Daoy (cell line): Measurements from ENCODE around the gene PCSK6. TPM values are rescaled to one million over a fixed set of nuclear protein-coding genes. Genes with fewer than 3 reads are reported as not detected.
"Not testable (repeated sequence)": the region's sequence is repeated elsewhere in the genome, so short reads cannot be mapped to it uniquely, and the experiment has no call there.

Experiments
- DNase-seq: peaks from one replicate; pipeline ENCODE4 v3.0.0-alpha.2; 2015; ENCODE audit warnings: low read depth
- total RNA-seq: library from RNA; depleted of rRNA; stranded (reverse); fragments of >200 nt; shearing (Covaris generic); gene quantifications from 2 replicates; pipeline ENCODE4 v1.2.3, GENCODE V29; 2014

The PCSK6 gene
- total RNA-seq, 1 experiment from 2014 or later = 8.1 TPM

- not testable (repeated sequence) for DNase-seq
These were observed 25.8 kb downstream of the PCSK6 start for GRCh38 chr15:101463696-101464095.

GRCh38 chr15:101463270-101463669 lies 26.2 kb downstream of the PCSK6 start:
- no peak for DNase-seq

GRCh38 chr15:101461097-101461496 lies 28.4 kb downstream of the PCSK6 start:
- no peak for DNase-seq

- no peak for DNase-seq
These were observed 29.8 kb downstream of the PCSK6 start for GRCh38 chr15:101459579-101460300.

- no peak for DNase-seq
These were observed 30.5 kb downstream of the PCSK6 start for GRCh38 chr15:101458908-101459578.

DNA sequence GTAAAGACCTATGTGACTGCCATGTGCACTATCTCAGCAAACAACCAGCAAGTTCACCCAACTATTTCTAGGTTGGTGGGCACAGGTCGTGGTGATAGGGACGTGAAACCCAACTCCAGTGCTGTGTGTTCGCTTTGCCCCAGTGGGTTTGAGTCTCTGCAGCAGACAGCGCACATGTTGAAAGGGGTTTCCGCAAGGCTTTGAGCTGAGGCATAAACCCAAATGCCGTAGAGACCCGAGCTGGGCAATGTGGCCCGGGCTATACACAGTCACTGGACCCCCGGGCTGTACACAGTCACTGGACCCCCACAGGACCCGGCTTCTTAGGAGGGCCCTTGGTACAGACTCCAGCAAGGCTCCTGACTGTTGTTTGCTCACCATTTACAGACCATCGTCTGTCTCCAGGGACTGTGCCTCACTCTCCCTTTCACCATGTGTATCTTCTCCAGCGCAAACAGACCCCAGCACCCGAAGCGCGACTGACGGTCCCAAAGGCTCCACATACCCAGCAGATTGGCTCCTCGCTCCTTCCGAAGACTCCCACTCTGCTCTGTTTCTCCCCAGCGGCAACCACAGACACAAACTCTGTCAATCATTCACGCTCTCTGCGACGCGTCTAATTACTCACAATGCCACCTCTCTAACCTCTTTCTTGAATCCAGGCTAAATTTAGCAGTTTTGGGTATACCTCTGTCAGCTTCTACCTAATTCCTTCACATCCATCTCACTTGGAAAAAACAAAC lies 31.2 kb downstream of the PCSK6 start:
- DNase-seq = no peak

DNA sequence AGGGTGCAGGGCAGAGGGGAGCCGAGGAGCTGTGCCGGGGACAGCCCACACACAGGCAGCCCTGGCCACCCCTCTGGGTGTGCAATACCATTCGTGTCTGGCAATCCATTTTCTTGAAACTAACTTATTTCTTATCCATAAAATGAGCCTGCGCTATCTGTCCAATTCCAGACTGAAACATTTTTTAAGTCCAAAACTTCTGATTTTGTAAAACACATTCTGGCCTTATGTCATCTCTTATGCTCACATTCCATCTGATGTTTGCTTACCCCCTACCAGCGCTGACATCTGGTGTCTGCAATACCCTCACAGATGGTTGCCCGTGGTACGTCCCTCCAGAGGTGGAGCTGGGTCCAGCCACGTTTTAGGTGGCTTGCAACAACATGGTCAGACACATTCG lies 31.8 kb downstream of the PCSK6 start:
- DNase-seq = no peak

DNA sequence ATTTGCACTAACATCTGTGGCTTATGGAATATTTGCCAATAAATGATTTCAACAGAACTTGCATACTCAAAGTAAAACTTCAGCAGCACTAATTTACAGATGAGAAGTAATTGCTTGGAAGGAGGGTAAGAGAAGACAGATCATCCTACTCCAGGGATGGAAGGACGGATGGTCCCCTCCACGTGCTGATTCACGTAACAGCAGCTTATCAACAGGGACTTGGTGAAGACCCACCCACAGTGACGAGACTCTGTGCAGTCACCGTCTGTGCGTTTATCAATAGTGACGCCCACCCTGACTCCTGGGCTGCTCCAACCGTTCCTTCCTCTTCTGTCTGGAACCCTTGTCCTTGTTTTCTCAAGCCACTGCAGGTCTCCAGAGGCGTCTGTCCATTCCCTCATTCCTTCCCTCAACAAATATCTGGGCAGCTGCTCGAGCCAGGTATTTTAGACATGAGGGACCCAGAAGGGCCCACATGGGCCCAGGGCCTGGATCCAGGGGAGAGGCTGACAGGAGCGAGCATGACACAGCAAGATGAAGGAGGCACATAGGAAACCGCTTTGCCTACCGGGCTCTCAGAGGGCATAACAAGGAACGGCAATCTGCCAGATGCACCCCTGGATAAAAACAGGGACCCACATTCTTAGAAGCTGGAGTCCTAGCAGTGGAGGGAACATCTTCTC lies 33.3 kb downstream of the PCSK6 start:
- DNase-seq = no peak

GRCh38 chr15:101455291-101456025 lies 34.0 kb downstream of the PCSK6 start:
- no peak for DNase-seq

DNA sequence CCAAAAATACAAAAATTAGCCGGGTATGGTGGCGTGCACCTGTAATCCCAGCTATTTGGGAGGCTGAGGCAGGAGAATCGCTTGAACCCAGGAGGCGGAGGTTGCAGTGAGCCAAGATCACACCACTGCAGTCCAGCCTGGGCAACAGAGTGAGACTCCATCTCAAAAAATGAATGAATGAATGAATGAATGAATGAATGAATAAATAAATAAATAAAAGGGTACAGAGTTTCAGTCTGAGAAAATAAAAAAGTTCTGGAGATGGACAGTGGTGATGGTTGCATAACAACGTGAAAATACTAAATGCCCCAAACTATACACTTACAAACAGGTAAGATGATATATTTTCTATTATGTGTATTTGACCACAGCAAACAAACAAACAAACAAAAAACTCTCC lies 34.7 kb downstream of the PCSK6 start:
- DNase-seq = not testable (repeated sequence)

DNA sequence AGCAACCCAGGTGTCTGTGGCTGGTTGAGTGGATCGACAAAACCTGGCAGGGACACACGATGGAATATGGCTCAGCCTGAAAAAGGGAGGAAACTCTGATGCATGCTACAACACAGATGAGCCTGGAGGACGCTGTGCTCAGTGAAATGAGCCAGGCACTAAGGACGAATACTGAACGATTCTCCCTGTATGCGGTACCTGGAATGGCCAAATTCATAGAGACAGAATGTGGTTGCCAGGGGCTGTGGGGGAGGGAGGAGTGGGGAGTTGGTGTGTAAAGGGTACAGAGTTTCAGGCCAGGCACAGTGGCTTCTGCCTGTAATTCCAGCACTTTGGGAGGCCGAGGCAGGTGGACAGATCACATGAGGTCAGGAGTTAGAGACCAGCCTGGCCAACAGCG lies 35.1 kb downstream of the PCSK6 start:
- DNase-seq = no peak

- DNase-seq = no peak
These were observed 36.1 kb downstream of the PCSK6 start for GRCh38 chr15:101453123-101454120.

DNA sequence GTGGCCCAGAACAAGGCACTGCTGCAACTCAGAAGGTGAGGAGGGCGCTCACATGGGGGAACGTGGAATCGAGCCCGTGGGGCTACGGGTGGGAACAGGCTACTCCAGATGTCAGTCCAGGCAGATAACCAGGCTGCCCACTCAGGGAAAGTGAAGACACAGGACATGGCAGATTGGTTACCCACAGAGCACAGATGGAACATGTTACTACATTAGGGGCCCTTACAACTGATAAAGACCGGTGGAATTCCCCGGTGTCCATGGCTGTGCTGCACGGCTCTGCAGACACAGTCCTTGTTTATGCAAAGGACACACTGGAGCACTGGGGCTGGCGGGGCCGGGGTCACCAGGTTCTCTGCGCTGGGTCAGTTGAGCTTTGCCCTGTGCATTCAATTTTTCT lies 36.9 kb downstream of the PCSK6 start:
- no peak for DNase-seq

DNA sequence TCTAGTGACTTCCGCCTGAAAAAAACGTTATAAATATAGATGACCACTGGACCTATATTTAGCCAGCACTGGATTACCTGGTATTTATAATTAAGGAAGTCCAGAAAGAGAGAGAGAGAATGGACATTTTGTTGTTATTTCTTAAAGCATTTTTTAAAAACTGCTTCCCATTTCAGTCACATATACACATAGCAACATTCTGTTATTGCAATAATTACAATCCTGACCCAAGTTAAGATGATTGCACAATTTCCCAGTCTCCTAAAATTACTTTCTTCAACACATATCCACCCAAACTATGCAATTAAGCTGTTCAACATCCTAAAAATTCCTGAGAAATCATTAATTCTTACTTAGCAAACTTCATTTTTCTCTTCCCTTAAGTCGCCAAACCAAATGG lies 37.7 kb downstream of the PCSK6 start:
- DNase-seq = no peak

- no peak for DNase-seq
These were observed 38.2 kb downstream of the PCSK6 start for GRCh38 chr15:101451266-101451799.

DNA sequence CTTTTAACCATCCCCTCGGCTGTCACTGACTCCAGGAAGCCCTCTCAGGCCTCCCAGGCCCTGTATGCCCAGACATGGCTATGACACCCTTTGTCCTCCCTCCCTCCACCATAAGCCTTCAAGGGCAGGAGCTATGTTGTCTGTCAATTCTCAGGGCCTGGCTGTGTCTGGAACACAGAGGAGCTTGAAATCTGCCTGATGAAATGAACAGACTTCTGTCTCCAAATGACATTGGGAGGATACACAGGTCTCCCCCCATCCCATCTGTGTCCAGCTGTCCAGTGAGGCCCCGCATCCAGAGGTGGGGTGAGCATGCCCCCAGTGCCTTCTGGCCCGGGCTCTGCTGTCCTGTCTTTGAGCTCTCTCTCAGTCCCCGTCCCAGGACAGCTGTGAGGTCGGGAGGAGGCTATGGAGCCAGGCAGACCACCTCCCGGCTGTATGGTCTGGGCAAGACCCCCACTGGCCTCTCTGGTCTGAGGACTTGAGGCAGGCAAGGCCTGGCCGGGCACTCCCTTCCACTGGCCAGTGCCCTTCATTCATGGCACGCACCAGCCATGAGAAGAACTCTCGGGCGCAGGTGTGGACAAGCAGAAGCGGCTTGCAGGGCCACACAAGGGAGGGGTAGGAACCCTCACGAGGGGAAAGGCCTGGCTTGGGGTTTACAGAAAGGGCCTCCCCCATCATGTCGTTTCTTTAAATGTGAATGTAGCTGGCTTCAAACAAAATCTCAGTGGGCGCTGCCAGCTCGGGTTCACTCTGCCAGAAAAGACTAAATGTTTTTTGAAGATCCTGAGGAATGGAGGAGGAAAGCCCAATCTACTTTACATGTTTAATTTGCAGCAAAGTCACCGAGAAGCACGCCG lies 38.9 kb downstream of the PCSK6 start:
- DNase-seq = no peak

GRCh38 chr15:101449471-101450402 lies 39.8 kb downstream of the PCSK6 start:
- no peak for DNase-seq

- DNase-seq = no peak
These were observed 41.2 kb downstream of the PCSK6 start for GRCh38 chr15:101448336-101448735.
